Measurements from ENCODE around the gene KCNC2. TPM values are rescaled to one million over a fixed set of nuclear protein-coding genes. Genes with fewer than 3 reads are reported as not detected.

KCNC2 gene
- total RNA-seq, 1 experiment from 2014 or later, result not detected

GRCh38 chr12:75099210-75099609, 110.4 kb downstream of the KCNC2 start:
- no peaks in the 10 kb centered on the region for H3K36me3 Mint-ChIP-seq (ENCODE audit: insufficient read depth, unreplicated experiment)
- BruUV-seq (replicated peaks), result no TSS peak
- no peak for DNase-seq
- H3K27me3 Mint-ChIP-seq (ENCODE audit: unreplicated experiment), result no peaks in the 10 kb centered on the region
- H3K9me3 Mint-ChIP-seq (ENCODE audit: low read depth, unreplicated experiment), result no peaks in the 10 kb centered on the region
- no peak overlapping the region for H3K27ac Mint-ChIP-seq (ENCODE audit: unreplicated experiment)
- H3K4me3 Mint-ChIP-seq (ENCODE audit: low read depth, unreplicated experiment), result no peak overlapping the region
- CTCF ChIA-PET, result interaction anchor here (0.6 kb wide), 1 partner anchor 1645 kb away, joined by 3 read pairs; no protein-coding TSS in a partner anchor
- no peaks in the 10 kb centered on the region for H3K4me1 Mint-ChIP-seq (ENCODE audit: low read depth, unreplicated experiment)
- intact Hi-C loops (cut with micrococcal nuclease; ENCODE audit: unreplicated experiment), result no loop called here
- TF ChIP-seq CTCF (IDR thresholded peaks at IDR 0.05; ENCODE audit: unreplicated experiment), result no peak

- no peaks in the 10 kb centered on the region for H3K9me3 Mint-ChIP-seq (ENCODE audit: low read depth, unreplicated experiment)
- H3K4me3 Mint-ChIP-seq (ENCODE audit: low read depth, unreplicated experiment), result no peak overlapping the region
- no peak overlapping the region for H3K27ac Mint-ChIP-seq (ENCODE audit: unreplicated experiment)
- TF ChIP-seq CTCF (IDR thresholded peaks at IDR 0.05; ENCODE audit: unreplicated experiment), result no peak
- BruUV-seq (replicated peaks), result no TSS peak
- DNase-seq, result no peak
- H3K27me3 Mint-ChIP-seq (ENCODE audit: unreplicated experiment), result no peaks in the 10 kb centered on the region
- no peaks in the 10 kb centered on the region for H3K36me3 Mint-ChIP-seq (ENCODE audit: insufficient read depth, unreplicated experiment)
- intact Hi-C loops (cut with micrococcal nuclease; ENCODE audit: unreplicated experiment), result no loop called here
- H3K4me1 Mint-ChIP-seq (ENCODE audit: low read depth, unreplicated experiment), result no peaks in the 10 kb centered on the region
- CTCF ChIA-PET, result no interaction called here
Measured at GRCh38 chr12:75097003-75097402, 112.6 kb downstream of the KCNC2 start.

GRCh38 chr12:75087654-75088053, 122.0 kb downstream of the KCNC2 start:
- intact Hi-C loops (cut with micrococcal nuclease; ENCODE audit: unreplicated experiment), result loop anchor here (1.0 to 10.0 kb wide), 4 partner anchors 240 to 398 kb away; no protein-coding TSS in a partner anchor
- peak; percentile 20 for DNase-seq
- H3K9me3 Mint-ChIP-seq (ENCODE audit: low read depth, unreplicated experiment), result peaks cover 2% of the 10 kb centered on the region
- no peaks in the 10 kb centered on the region for H3K36me3 Mint-ChIP-seq (ENCODE audit: insufficient read depth, unreplicated experiment)
- H3K4me1 Mint-ChIP-seq (ENCODE audit: low read depth, unreplicated experiment), result no peaks in the 10 kb centered on the region
- H3K27me3 Mint-ChIP-seq (ENCODE audit: unreplicated experiment), result no peaks in the 10 kb centered on the region
- no peak overlapping the region for H3K27ac Mint-ChIP-seq (ENCODE audit: unreplicated experiment)
- CTCF ChIA-PET, result interaction anchor here (0.6 kb wide), 1 partner anchor 61 kb away, joined by 3 read pairs; no protein-coding TSS in a partner anchor
- no TSS peak for BruUV-seq (replicated peaks)
- TF ChIP-seq CTCF (IDR thresholded peaks at IDR 0.05; ENCODE audit: unreplicated experiment), result peak; percentile 30
- H3K4me3 Mint-ChIP-seq (ENCODE audit: low read depth, unreplicated experiment), result no peak overlapping the region

GRCh38 chr12:75086091-75087038, 123.3 kb downstream of the KCNC2 start:
- Mint-ChIP-seq H3K27ac (ENCODE audit: unreplicated experiment) (no peak overlapping the region), H3K4me1 (ENCODE audit: low read depth, unreplicated experiment) (no peaks in the 10 kb centered on the region), H3K4me3 (ENCODE audit: low read depth, unreplicated experiment) (no peak overlapping the region), H3K36me3 (ENCODE audit: insufficient read depth, unreplicated experiment) (no peaks in the 10 kb centered on the region), H3K9me3 (ENCODE audit: low read depth, unreplicated experiment) (peaks cover 2% of the 10 kb centered on the region), H3K27me3 (ENCODE audit: unreplicated experiment) (no peaks in the 10 kb centered on the region)
- CTCF ChIA-PET, result no interaction called here
- intact Hi-C loops (cut with micrococcal nuclease; ENCODE audit: unreplicated experiment), result loop anchor here (1.0 to 10.0 kb wide), 3 partner anchors 239 to 397 kb away; no protein-coding TSS in a partner anchor
- no TSS peak for BruUV-seq (replicated peaks)
- no peak for TF ChIP-seq CTCF (IDR thresholded peaks at IDR 0.05; ENCODE audit: unreplicated experiment)
- no peak for DNase-seq
